ENCODE results near the gene SRD5A3. TPM values are rescaled to one million over a fixed set of nuclear protein-coding genes. Genes with fewer than 3 reads are reported as not detected.

Gene SRD5A3
- total and polyA plus RNA-seq, 9 of the 15 experiments (the other 6 are each of a cell fraction or from before 2014, with no cell fraction given): 2.5 to 37.0 (median 13.3) TPM

DNA sequence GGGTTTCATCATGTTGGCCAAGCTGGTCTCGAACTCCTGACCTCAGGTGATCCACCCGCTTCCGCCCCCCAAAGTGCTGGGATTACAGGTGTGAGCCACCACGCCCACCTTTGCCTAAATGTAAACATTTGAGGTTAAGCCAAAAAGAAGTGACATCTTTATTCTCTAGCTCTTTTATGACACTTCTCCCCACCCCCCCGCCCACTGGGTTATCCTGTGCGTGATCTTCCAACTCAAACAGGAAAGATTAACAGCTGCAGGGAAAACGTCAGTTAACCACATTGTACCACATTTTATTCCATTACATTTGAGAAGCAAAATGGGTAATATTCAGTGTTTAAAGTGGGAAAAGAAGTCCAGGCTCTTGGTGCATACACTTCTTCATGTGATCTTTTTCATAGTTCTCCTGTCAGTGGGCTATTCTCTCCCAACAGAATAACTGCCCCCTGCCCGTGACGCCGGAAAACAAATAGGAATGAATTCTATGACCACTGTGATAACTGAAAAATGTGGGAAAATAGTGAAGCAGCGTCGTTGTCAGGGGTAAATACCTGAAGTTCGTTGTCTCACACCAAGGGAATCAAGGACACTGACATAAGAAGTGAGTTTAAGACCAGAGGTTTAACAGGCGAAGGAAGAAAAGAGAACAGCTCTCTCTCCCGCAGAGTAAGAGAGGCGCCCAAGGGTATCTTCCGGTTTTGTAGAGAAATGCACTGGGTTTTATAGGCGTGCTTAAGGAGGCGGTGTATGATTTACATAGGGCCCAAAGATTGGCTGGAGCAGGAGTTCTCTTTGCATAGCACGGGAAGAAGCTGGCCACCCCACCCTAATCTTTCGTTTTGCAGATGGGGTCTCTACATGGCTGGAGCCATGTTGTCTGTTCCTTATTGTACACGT is 9.7 kb upstream of the SRD5A3 start (continued):
- TF ChIP-seq SMAD4 (CRISPR knock-in tag; conservative IDR thresholded peaks at IDR 0.05): no peak
- no peak for TF ChIP-seq ZNF212 (CRISPR knock-in tag; IDR thresholded peaks at IDR 0.05)
- TF ChIP-seq CBFB (CRISPR knock-in tag; IDR thresholded peaks at IDR 0.05): no peak
- TF ChIP-seq ZNF507 (tag; conservative IDR thresholded peaks at IDR 0.05): no peak
- no peak for TF ChIP-seq MCM3 (IDR thresholded peaks at IDR 0.05)

DNA sequence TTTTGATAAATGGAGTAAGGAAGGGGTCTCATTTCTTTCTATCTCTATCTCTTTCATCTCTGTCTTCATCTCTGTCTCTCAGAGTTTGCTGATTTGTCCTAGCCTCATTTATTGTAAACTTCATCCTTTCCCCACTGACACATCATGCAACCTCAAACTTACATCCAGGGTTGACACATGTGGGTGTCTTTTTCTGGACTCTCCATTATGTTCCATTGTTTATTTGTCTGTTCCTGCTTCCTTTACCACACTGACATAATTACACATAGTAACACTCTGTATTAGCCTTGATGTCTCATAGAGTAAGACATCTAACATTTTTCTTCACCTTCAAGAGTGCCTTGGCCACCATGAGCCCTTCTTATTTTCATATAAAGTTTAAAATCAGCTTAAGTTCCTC is 8.1 kb upstream of the SRD5A3 start:
- BruUV-seq (replicated peaks): no TSS peak
- Histone ChIP-seq H2AFZ (ENCODE audit: low read depth, low read length) (no peak overlapping the region), H3K4me1 (replicated peaks in 1 of 2; ENCODE audit: control insufficient read depth in 2 of 2, insufficient read depth in 2 of 2, low read length in 2 of 2) (peaks cover 0 to 3% of the 10 kb centered on the region in 2 experiments; a peak in 1 of 5 replicates), H3K9ac (ENCODE audit: insufficient read depth in 1 of 2, low read depth in 2 of 2, low read length in 2 of 2) (no peak overlapping the region), H3K27me3 (ENCODE audit: control insufficient read depth in 2 of 2, insufficient read depth in 2 of 2, low read length in 2 of 2) (no peaks in the 10 kb centered on the region), H3K9me3 (replicated peaks; ENCODE audit: control insufficient read depth, insufficient read depth, low read depth, low read length) (no peaks in the 10 kb centered on the region), H3K4me3 (no peak overlapping the region), H3K9me1 (ENCODE audit: control insufficient read depth, insufficient read depth, low read length) (no peaks in the 10 kb centered on the region), H3K27ac (ENCODE audit: extremely low read depth, low read depth, low read length) (no peak overlapping the region), H4K20me1 (replicated peaks; ENCODE audit: control insufficient read depth, insufficient read depth, low read length) (no peaks in the 10 kb centered on the region), H3K36me3 (ENCODE audit: control insufficient read depth, insufficient read depth, low read length) (no peaks in the 10 kb centered on the region), H3K79me2 (ENCODE audit: control insufficient read depth, insufficient read depth, low read length) (no peaks in the 10 kb centered on the region), H3K4me2 (ENCODE audit: insufficient read depth, low read length) (no peak overlapping the region)
- in situ Hi-C loops (cut with MboI) (loop anchor here (10.0 kb wide), 1 partner anchor 397 kb away; no protein-coding TSS in a partner anchor), intact Hi-C loops (cut with micrococcal nuclease) (no loop called here)
- DNase-seq (ENCODE audit: extremely low read depth in 1 of 4, low spot score in 3 of 4): no peak
- no peak for FAIRE-seq
- ChIA-PET POLR2A (interaction anchor here (1.4 kb wide), 1 partner anchor 8 kb away, joined by 3 read pairs; the partner anchor contains the start of gene SRD5A3), CTCF (ENCODE audit: low intra/inter-chr PET ratio) (no interaction called here)
- ATAC-seq: no peak
- TF ChIP-seq, protein P1, sequence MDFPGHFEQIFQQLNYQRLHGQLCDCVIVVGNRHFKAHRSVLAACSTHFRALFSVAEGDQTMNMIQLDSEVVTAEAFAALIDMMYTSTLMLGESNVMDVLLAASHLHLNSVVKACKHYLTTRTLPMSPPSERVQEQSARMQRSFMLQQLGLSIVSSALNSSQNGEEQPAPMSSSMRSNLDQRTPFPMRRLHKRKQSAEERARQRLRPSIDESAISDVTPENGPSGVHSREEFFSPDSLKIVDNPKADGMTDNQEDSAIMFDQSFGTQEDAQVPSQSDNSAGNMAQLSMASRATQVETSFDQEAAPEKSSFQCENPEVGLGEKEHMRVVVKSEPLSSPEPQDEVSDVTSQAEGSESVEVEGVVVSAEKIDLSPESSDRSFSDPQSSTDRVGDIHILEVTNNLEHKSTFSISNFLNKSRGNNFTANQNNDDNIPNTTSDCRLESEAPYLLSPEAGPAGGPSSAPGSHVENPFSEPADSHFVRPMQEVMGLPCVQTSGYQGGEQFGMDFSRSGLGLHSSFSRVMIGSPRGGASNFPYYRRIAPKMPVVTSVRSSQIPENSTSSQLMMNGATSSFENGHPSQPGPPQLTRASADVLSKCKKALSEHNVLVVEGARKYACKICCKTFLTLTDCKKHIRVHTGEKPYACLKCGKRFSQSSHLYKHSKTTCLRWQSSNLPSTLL (IDR thresholded peaks at IDR 0.05): no peak
- TF ChIP-seq KDM4B (IDR thresholded peaks at IDR 0.05; ENCODE audit: borderline replicate concordance in 2 of 2, low read depth in 1 of 2): no peak
- no peak for TF ChIP-seq PRPF4 (IDR thresholded peaks at IDR 0.05; ENCODE audit: insufficient read depth, low read depth, low read length, poor library complexity, severe bottlenecking)
- TF ChIP-seq, protein P2, sequence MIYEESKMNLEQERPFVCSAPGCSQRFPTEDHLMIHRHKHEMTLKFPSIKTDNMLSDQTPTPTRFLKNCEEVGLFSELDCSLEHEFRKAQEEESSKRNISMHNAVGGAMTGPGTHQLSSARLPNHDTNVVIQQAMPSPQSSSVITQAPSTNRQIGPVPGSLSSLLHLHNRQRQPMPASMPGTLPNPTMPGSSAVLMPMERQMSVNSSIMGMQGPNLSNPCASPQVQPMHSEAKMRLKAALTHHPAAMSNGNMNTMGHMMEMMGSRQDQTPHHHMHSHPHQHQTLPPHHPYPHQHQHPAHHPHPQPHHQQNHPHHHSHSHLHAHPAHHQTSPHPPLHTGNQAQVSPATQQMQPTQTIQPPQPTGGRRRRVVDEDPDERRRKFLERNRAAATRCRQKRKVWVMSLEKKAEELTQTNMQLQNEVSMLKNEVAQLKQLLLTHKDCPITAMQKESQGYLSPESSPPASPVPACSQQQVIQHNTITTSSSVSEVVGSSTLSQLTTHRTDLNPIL (CRISPR knock-in tag; IDR thresholded peaks at IDR 0.05): no peak
- no peak for TF ChIP-seq SRF (CRISPR knock-in tag; IDR thresholded peaks at IDR 0.05)
- TF ChIP-seq ZSCAN29 (IDR thresholded peaks at IDR 0.05): no peak
- TF ChIP-seq TSC22D4 (tag; IDR thresholded peaks at IDR 0.05): no peak
- no peak for TF ChIP-seq BRCA1 (IDR thresholded peaks at IDR 0.05)
- TF ChIP-seq BRCA1 (CRISPR knock-in tag; IDR thresholded peaks at IDR 0.05): no peak
- TF ChIP-seq ETV6 (IDR thresholded peaks at IDR 0.05; ENCODE audit: borderline replicate concordance in 1 of 2, low read depth in 2 of 2, low read length in 1 of 2): no peak
- TF ChIP-seq ETV6 (CRISPR knock-in tag; IDR thresholded peaks at IDR 0.05; ENCODE audit: borderline replicate concordance): no peak
- TF ChIP-seq HSF4 (CRISPR knock-in tag; IDR thresholded peaks at IDR 0.05; ENCODE audit: borderline replicate concordance): no peak
- no peak for TF ChIP-seq CBX8 (IDR thresholded peaks at IDR 0.05; ENCODE audit: borderline replicate concordance, extremely low read depth, low read depth, low read length, poor library complexity, severe bottlenecking)
